Thoracic aorta (tissue), 2 donors: ENCODE data around the gene UBE2O. TPM values are rescaled to one million over a fixed set of nuclear protein-coding genes. Genes with fewer than 3 reads are reported as not detected.
A peak's percentile ranks its signal among the peaks of the same experiment; 100 is the strongest.

ENCODE experiments used
- ATAC-seq: fragments of 150-250 bp; one replicate; pipeline ENCODE4 v1.8.0; 2017; ENCODE audit warnings: low read depth; ENCODE audit not compliant: insufficient number of reproducible peaks, low FRiP score
- DNase-seq: peaks from one replicate; pipeline ENCODE4 v3.0.0-alpha.2; 2020; ENCODE audit warnings: low spot score
- H3K27ac ChIP-seq, 2 donors: fragments of 200-600 bp; sonication (generic); 1 replicate in 1 of 2; 2 replicates in 1 of 2; pipeline ENCODE4 v1.5.1; 2016; ENCODE audit warnings: mild to moderate bottlenecking in 2 of 2, moderate library complexity in 2 of 2
- H3K27me3 ChIP-seq: fragments of 200-600 bp; sonication (generic); replicated peaks from 2 replicates; pipeline ENCODE4 v1.6.0; 2016; ENCODE audit warnings: mild to moderate bottlenecking; ENCODE audit not compliant: insufficient read depth
- H3K36me3 ChIP-seq: fragments of 200-600 bp; sonication (generic); one replicate; pipeline ENCODE4 v1.5.1; 2016
- H3K4me1 ChIP-seq, 2 donors: fragments of 200-600 bp; sonication (generic); 1 replicate in 1 of 2; 2 replicates in 1 of 2; pipeline versions ENCODE4 v1.5.1 to v1.6.0; 2016; ENCODE audit warnings: low read depth in 2 of 2, mild to moderate bottlenecking in 1 of 2; ENCODE audit not compliant: control insufficient read depth in 1 of 2
- H3K4me3 ChIP-seq: fragments of 200-600 bp; sonication (generic); 2 replicates; pipeline ENCODE4 v1.5.1; 2016; ENCODE audit warnings: mild to moderate bottlenecking
- H3K9me3 ChIP-seq: fragments of 200-600 bp; sonication (generic); 2 replicates; pipeline ENCODE4 v1.5.1; 2016
- total RNA-seq, 2 donors: library from RNA; depleted of rRNA; stranded (reverse); fragments of >200 nt; gene quantifications; one replicate each; pipeline versions ENCODE4 v1.1.0 to v1.2.3, GENCODE V29; 2016
- TF ChIP-seq, protein P1 (sequence below): fragments of 200-600 bp; sonication (generic); IDR thresholded peaks from one replicate; pipeline ENCODE4 v1.5.1; 2019; ENCODE audit warnings: antibody characterized with exemption

The UBE2O gene
- total RNA-seq, result 10 to 100 TPM; 16.4 to 31.1 TPM

DNA sequence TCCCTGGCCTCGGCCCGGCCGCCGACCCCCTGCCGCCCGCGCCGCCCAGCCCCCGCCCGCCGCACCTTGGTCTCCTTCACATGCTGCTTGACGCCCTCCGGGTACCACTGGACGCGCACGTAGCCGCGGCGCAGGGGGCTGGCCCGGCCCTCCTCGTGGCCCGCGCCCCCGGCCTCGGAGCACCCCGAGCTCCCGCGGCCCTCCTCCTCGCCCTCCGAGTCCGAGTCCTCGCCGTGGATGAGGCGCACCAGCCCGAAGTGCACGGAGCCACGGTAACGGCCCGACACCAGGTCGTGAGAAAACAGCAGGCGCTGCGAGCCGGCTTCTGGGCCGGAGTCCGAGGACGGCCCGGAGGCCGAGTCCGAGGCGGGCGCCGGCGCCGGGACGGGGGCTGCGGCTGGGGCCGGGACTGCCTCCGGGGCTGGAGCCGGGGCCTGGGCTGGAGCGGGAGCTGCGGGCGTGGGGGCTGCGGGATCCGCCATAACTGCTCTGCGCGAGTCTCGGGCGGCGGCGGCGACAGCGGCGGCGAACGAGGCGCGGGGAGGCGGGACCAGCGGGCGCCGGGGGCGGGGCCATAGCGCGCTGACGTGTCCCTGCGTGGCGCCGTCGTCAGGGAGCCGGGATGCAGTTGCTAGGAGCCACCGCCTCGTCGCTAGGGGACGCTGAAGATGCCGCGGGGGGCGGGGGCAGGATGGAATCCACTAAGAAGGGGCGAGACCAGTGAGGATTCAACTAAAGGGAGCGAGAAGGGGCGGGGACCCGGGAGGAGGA lies at the start of gene UBE2O:
UBE2O (minus strand) TSS at position 493 of the 771 bp plus-strand sequence; CDS start at position 482, 11 bp downstream.
- TF ChIP-seq, protein P1, sequence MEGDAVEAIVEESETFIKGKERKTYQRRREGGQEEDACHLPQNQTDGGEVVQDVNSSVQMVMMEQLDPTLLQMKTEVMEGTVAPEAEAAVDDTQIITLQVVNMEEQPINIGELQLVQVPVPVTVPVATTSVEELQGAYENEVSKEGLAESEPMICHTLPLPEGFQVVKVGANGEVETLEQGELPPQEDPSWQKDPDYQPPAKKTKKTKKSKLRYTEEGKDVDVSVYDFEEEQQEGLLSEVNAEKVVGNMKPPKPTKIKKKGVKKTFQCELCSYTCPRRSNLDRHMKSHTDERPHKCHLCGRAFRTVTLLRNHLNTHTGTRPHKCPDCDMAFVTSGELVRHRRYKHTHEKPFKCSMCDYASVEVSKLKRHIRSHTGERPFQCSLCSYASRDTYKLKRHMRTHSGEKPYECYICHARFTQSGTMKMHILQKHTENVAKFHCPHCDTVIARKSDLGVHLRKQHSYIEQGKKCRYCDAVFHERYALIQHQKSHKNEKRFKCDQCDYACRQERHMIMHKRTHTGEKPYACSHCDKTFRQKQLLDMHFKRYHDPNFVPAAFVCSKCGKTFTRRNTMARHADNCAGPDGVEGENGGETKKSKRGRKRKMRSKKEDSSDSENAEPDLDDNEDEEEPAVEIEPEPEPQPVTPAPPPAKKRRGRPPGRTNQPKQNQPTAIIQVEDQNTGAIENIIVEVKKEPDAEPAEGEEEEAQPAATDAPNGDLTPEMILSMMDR, result peak; percentile 57
- Histone ChIP-seq H3K4me3 (peak within 1 kb of the TSS; percentile 98), H3K27ac (peak within 1 kb of the TSS; percentile 38 to 50), H3K27me3 (no peaks in the 10 kb centered on the region), H3K4me1 (peaks cover 9 to 15% of the 10 kb centered on the region in 2 donors), H3K9me3 (no peaks in the 10 kb centered on the region), H3K36me3 (no peaks in the 10 kb centered on the region)
- peak; percentile 68 for ATAC-seq
- peak; percentile 42 for DNase-seq

DNA sequence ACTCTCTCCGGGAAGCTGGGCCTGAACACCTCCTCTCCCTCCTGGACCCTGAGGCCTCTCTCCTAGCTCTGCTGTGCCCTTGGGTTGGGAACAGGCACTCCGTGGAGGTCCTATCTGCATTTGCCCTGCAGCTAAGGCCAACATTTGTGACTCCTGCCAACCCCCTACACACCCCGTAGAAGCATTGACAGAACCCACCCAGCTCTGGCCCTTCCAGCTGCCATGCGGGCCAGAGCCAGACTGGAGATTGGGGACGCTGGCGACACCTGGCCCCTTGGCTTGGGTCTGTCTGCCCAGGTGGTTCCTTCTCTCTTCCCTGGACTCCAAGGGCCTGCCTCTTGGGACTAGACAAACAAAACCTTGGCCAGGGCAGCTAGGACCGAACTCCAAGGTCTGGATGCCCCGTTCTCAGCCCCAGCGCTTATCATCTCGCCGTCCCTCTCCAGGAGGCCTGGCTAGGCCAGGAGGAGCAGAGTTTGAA lies 48.9 kb upstream of the UBE2O start:
- H3K4me1 ChIP-seq, result peaks cover 23 to 46% of the 10 kb centered on the region in 2 donors
- DNase-seq (no peak), ATAC-seq (no peak)
- no peaks in the 10 kb centered on the region for H3K36me3 ChIP-seq
- TF ChIP-seq, protein P1, result no peak
- H3K4me3 ChIP-seq, result peak overlapping the region; percentile 84
- no peaks in the 10 kb centered on the region for H3K9me3 ChIP-seq
- peak overlapping the region; percentile 54 to 75 for H3K27ac ChIP-seq
- H3K27me3 ChIP-seq, result no peaks in the 10 kb centered on the region

DNA sequence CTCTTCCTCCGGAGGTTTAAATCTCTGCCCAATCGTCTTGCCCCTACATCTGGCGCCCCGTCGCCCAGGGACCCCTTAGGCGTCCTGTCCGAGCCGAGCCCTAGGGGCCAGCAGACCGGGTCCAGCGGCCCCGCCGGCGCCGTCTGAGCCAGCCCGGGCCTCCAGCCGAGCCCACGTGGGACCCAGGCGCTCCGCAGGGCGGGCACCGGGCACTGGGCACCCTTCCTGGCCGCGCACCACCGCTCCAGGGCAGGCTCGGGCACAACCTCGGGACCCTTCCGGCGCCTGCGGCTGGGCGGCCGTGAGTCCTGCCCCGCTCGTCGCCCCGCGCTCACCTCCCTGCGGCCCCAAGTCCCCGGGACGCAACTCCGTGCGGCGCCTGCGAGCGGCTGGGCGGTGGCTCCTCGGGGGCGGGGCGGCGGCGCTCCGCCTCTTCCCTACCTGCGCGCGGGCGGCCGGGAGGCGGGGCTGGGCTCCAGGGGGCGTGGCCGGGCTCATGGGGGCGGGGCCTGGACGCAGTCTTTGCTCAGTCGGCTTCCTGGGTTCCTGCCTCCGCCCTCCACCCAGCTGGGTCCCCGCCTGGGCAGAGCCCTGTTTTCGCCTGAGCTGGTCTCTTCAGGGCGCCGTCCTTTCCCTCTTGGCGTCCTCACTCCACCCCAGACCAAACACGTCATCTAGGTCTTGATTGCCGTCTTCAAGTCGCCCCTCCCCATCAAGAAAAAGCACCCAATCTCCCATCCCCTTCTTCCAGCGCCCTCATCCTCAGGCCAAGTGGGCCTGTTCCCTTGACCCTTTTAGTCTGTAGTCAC lies 48.3 kb upstream of the UBE2O start, which contains the start of gene RHBDF2:
RHBDF2 (minus strand) TSS at position 406 of the 809 bp plus-strand sequence. CDS start 19,899 bp downstream, outside the sequence.
- Histone ChIP-seq H3K9me3 (no peaks in the 10 kb centered on the region), H3K27me3 (no peaks in the 10 kb centered on the region), H3K27ac (peak within 1 kb of the TSS; percentile 54 to 75), H3K4me1 (peaks cover 23 to 46% of the 10 kb centered on the region in 2 donors), H3K4me3 (peak within 1 kb of the TSS; percentile 84), H3K36me3 (no peaks in the 10 kb centered on the region)
- ATAC-seq, result peak; percentile 59
- peak; percentile 50 for DNase-seq
- TF ChIP-seq, protein P1, result no peak

DNA sequence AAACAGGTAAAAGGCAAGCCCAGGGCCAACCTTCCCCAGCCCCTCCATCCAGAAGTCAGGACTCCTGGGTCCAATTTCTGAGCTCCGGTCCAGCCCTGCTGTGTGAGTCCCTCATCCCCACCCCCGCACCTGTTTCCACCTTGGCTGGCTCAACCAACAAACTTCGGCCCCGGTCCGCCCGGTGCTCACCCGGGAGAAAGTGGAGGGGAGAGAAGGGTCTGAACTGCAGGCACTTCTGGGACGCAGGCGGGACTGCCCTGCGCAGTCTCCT lies 47.7 kb upstream of the UBE2O start:
- H3K4me3 ChIP-seq, result peak overlapping the region; percentile 84
- ATAC-seq (no peak), DNase-seq (no peak)
- no peaks in the 10 kb centered on the region for H3K27me3 ChIP-seq
- H3K36me3 ChIP-seq, result no peaks in the 10 kb centered on the region
- peaks cover 23 to 46% of the 10 kb centered on the region in 2 donors for H3K4me1 ChIP-seq
- no peaks in the 10 kb centered on the region for H3K9me3 ChIP-seq
- peak overlapping the region; percentile 54 to 75 for H3K27ac ChIP-seq
- TF ChIP-seq, protein P1, result no peak
